ENCODE data around the gene PCK1.

PCK1 gene

GRCh38 chr20:57589728-57590484 is 29.0 kb downstream of the PCK1 start:
- DNase-seq: no peak

- no peak for DNase-seq
These were observed 29.8 kb downstream of the PCK1 start for GRCh38 chr20:57590485-57591288.

- no peak for DNase-seq
These were observed 30.6 kb downstream of the PCK1 start for GRCh38 chr20:57591289-57592229.

GRCh38 chr20:57592263-57593092 is 31.6 kb downstream of the PCK1 start:
- DNase-seq: no peak

GRCh38 chr20:57593134-57593886 is 32.4 kb downstream of the PCK1 start:
- DNase-seq: no peak

- DNase-seq: no peak
These were observed 33.4 kb downstream of the PCK1 start for GRCh38 chr20:57594092-57594951.

GRCh38 chr20:57595041-57596030 is 34.4 kb downstream of the PCK1 start:
- no peak for DNase-seq

GRCh38 chr20:57596358-57596757 is 35.4 kb downstream of the PCK1 start:
- no peak for DNase-seq

- DNase-seq: no peak
These were observed 36.4 kb downstream of the PCK1 start for GRCh38 chr20:57596998-57597939.

- no peak for DNase-seq
These were observed 37.1 kb downstream of the PCK1 start for GRCh38 chr20:57598060-57598459.

- DNase-seq: no peak
These were observed 37.6 kb downstream of the PCK1 start for GRCh38 chr20:57598491-57598890.

GRCh38 chr20:57600320-57601210 is 39.7 kb downstream of the PCK1 start:
- DNase-seq: no peak

- no peak for DNase-seq
These were observed 40.3 kb downstream of the PCK1 start for GRCh38 chr20:57601211-57601570.

GRCh38 chr20:57601737-57602136 is 40.8 kb downstream of the PCK1 start:
- DNase-seq: no peak

GRCh38 chr20:57603120-57603519 is 42.2 kb downstream of the PCK1 start:
- no peak for DNase-seq

- no peak for DNase-seq
These were observed 44.1 kb downstream of the PCK1 start for GRCh38 chr20:57605045-57605444.

- no peak for DNase-seq
These were observed 45.0 kb downstream of the PCK1 start for GRCh38 chr20:57605878-57606277.
